Glutamatergic neuron (in vitro differentiated cells): Measurements from ENCODE around the gene STK33. TPM values are rescaled to one million over a fixed set of nuclear protein-coding genes. Genes with fewer than 3 reads are reported as not detected.

ENCODE experiments used
- DNase-seq: peaks from one replicate; pipeline ENCODE4 v3.0.0; 2022
- H3K27ac Mint-ChIP-seq: one replicate; pipeline ENCODE4 v1.8.0; 2020; ENCODE audit warnings: mild to moderate bottlenecking, mixed read lengths, inconsistent platforms; ENCODE audit not compliant: unreplicated experiment
- H3K27me3 Mint-ChIP-seq: one replicate; pipeline ENCODE4 v1.8.0; 2020; ENCODE audit warnings: mild to moderate bottlenecking, moderate library complexity, mixed read lengths, inconsistent platforms; ENCODE audit not compliant: unreplicated experiment
- H3K36me3 Mint-ChIP-seq: one replicate; pipeline ENCODE4 v1.8.0; 2020; ENCODE audit warnings: mild to moderate bottlenecking, mixed read lengths, inconsistent platforms; ENCODE audit not compliant: unreplicated experiment
- H3K4me1 Mint-ChIP-seq: one replicate; pipeline ENCODE4 v1.8.0; 2020; ENCODE audit warnings: mild to moderate bottlenecking, low read depth, mixed read lengths, inconsistent platforms; ENCODE audit not compliant: unreplicated experiment
- H3K4me3 Mint-ChIP-seq: one replicate; pipeline ENCODE4 v1.8.0; 2020; ENCODE audit warnings: mild to moderate bottlenecking, mixed read lengths, inconsistent platforms; ENCODE audit not compliant: unreplicated experiment
- H3K9me3 Mint-ChIP-seq: one replicate; pipeline ENCODE4 v1.8.0; 2020; ENCODE audit warnings: mild to moderate bottlenecking, moderate library complexity, mixed read lengths, inconsistent platforms; ENCODE audit not compliant: unreplicated experiment
- CTCF ChIP-seq: fragments of 200-600 bp; sonication (generic); IDR thresholded peaks from one replicate; pipeline ENCODE4 v1.5.0; 2021; ENCODE audit not compliant: partially characterized antibody, unreplicated experiment
- total RNA-seq: library from RNA; stranded (reverse); fragmentation: NEBNext Ultra II Directional; extraction: Animal tissue kit (Norgen Biotek cat#: 25700); gene quantifications from one replicate; pipeline ENCODE4 v1.2.1, GENCODE V29; 2021; ENCODE audit not compliant: unreplicated experiment

Gene STK33
- total RNA-seq, 1 donor from 2014 or later, result 8.5 TPM

GRCh38 chr11:8360086-8360828 lies 233.8 kb downstream of the STK33 start:
- DNase-seq, result no peak
- no peak overlapping the region for H3K27ac Mint-ChIP-seq
- no peak overlapping the region for H3K4me3 Mint-ChIP-seq
- H3K9me3 Mint-ChIP-seq, result peaks cover 5% of the 10 kb centered on the region
- no peak for TF ChIP-seq CTCF
- H3K36me3 Mint-ChIP-seq, result no peaks in the 10 kb centered on the region
- peaks cover 5% of the 10 kb centered on the region for H3K27me3 Mint-ChIP-seq
- H3K4me1 Mint-ChIP-seq, result no peaks in the 10 kb centered on the region

- no peaks in the 10 kb centered on the region for H3K4me1 Mint-ChIP-seq
- H3K27ac Mint-ChIP-seq, result no peak overlapping the region
- DNase-seq, result no peak
- H3K4me3 Mint-ChIP-seq, result no peak overlapping the region
- no peak for TF ChIP-seq CTCF
- peaks cover 5% of the 10 kb centered on the region for H3K27me3 Mint-ChIP-seq
- peaks cover 5% of the 10 kb centered on the region for H3K9me3 Mint-ChIP-seq
- H3K36me3 Mint-ChIP-seq, result no peaks in the 10 kb centered on the region
Measured at GRCh38 chr11:8359521-8359920, 234.5 kb downstream of the STK33 start.

GRCh38 chr11:8357891-8358566 lies 236.0 kb downstream of the STK33 start:
- H3K36me3 Mint-ChIP-seq, result no peaks in the 10 kb centered on the region
- no peak for DNase-seq
- H3K27ac Mint-ChIP-seq, result no peak overlapping the region
- H3K4me1 Mint-ChIP-seq, result peaks cover 8% of the 10 kb centered on the region
- TF ChIP-seq CTCF, result no peak
- H3K4me3 Mint-ChIP-seq, result no peak overlapping the region
- H3K27me3 Mint-ChIP-seq, result peaks cover 11% of the 10 kb centered on the region
- H3K9me3 Mint-ChIP-seq, result peaks cover 7% of the 10 kb centered on the region

- Mint-ChIP-seq H3K27ac (no peak overlapping the region), H3K9me3 (peaks cover 7% of the 10 kb centered on the region), H3K4me1 (peaks cover 8% of the 10 kb centered on the region), H3K36me3 (no peaks in the 10 kb centered on the region), H3K27me3 (peaks cover 10% of the 10 kb centered on the region), H3K4me3 (no peak overlapping the region)
- DNase-seq, result no peak
- TF ChIP-seq CTCF, result no peak
Measured at GRCh38 chr11:8357505-8357888, 236.5 kb downstream of the STK33 start.
